SK-N-SH (cell line): ENCODE results near the gene FLOT1.
"Not testable (repeated sequence)": the region's sequence is repeated elsewhere in the genome, so short reads cannot be mapped to it uniquely, and the experiment has no call there.

Experiments
- CHD2 ChIP-seq: fragments of 150-350 bp; IDR thresholded peaks from 2 replicates; pipeline ENCODE4 v1.6.1; 2018; ENCODE audit warnings: low read length; ENCODE audit not compliant: partially characterized antibody
- CTCF ChIP-seq: fragments of 200-600 bp; sonication (generic); IDR thresholded peaks from 2 replicates; pipeline ENCODE4 v1.6.1; 2017; ENCODE audit warnings: antibody characterized with exemption, mild to moderate bottlenecking, moderate library complexity
- EP300 ChIP-seq, 2 experiments: IDR thresholded peaks; 2 replicates each; pipeline versions ENCODE4 v1.4.0 to v1.6.1; 2012; ENCODE audit warnings: borderline replicate concordance in 1 of 2, low read depth in 1 of 2, low read length in 1 of 2
- FOSL2 ChIP-seq: IDR thresholded peaks from 2 replicates; pipeline ENCODE4 v1.4.0; 2012; ENCODE audit warnings: low read depth, mild to moderate bottlenecking, moderate library complexity, borderline replicate concordance
- FOXM1 ChIP-seq: IDR thresholded peaks from 2 replicates; pipeline ENCODE4 v1.4.0; 2012; ENCODE audit warnings: low read depth, mild to moderate bottlenecking
- POLR2AphosphoS5 ChIP-seq: IDR thresholded peaks from 2 replicates; pipeline ENCODE4 v1.6.1; 2012; ENCODE audit warnings: low read depth, low read length
- RAD21 ChIP-seq: IDR thresholded peaks from 2 replicates; pipeline ENCODE4 v1.6.1; 2012; ENCODE audit warnings: mild to moderate bottlenecking, low read length
- REST ChIP-seq: IDR thresholded peaks from 2 replicates; pipeline ENCODE4 v1.6.1; 2012; ENCODE audit warnings: mild to moderate bottlenecking, low read depth, low read length, moderate library complexity
- RFX5 ChIP-seq: IDR thresholded peaks from 2 replicates; pipeline ENCODE4 v1.6.1; 2012; ENCODE audit warnings: mild to moderate bottlenecking, improper control_type of control experiment, low read length
- SMC3 ChIP-seq: IDR thresholded peaks from 2 replicates; pipeline ENCODE4 v1.6.1; 2012; ENCODE audit warnings: low read depth, low read length, improper control_type of control experiment
- TAF1 ChIP-seq: IDR thresholded peaks from 2 replicates; pipeline ENCODE4 v1.6.1; 2012; ENCODE audit warnings: low read depth, mild to moderate bottlenecking, low read length, moderate library complexity, borderline replicate concordance
- TEAD4 ChIP-seq: IDR thresholded peaks from 2 replicates; pipeline ENCODE4 v1.4.0; 2012; ENCODE audit warnings: mild to moderate bottlenecking, borderline replicate concordance; ENCODE audit not compliant: insufficient read depth
- YY1 ChIP-seq: IDR thresholded peaks from 2 replicates; pipeline ENCODE4 v1.4.0; 2012; ENCODE audit warnings: low read depth, mild to moderate bottlenecking

GRCh38 chr6:30765495-30765894 lies 23.0 kb upstream of the FLOT1 start:
- not testable (repeated sequence) for TF ChIP-seq CTCF; FOXM1; TEAD4; SMC3; RAD21; REST; TAF1; CHD2; EP300 (IDR thresholded peaks at IDR 0.05; ENCODE audit: borderline replicate concordance in 1 of 2, low read depth in 1 of 2, low read length in 1 of 2); RFX5; YY1; POLR2AphosphoS5; FOSL2
